IMR-90 (cell line): ENCODE data around the gene ZNF547. TPM values are rescaled to one million over a fixed set of nuclear protein-coding genes. Genes with fewer than 3 reads are reported as not detected.
A peak's percentile ranks its signal among the peaks of the same experiment; 100 is the strongest.

Experiments
- ATAC-seq: fragments of 200-7000 bp; cut with Tn5 transposase; 2 replicates; pipeline ENCODE4 v1.9.1; 2020; ENCODE audit warnings: low read depth, mild to moderate bottlenecking, moderate library complexity
- BruUV-seq: library from RNA; stranded (reverse); fragments of 400-500 nt; replicated peaks from 2 replicates; lab custom pipeline; 2021; lab: Mats Ljungman, UMichigan
- CTCF ChIA-PET: fragments of 300-600 bp; formaldehyde crosslinking; extraction: SDS; loops from one replicate; lab custom pipeline; 2021; ENCODE audit warnings: antibody characterized with exemption; lab: Yijun Ruan, JAX
- POLR2A ChIA-PET: fragments of 300-600 bp; sonication (Branson Sonifier 250); formaldehyde crosslinking; loops from one replicate; lab custom pipeline; 2022; ENCODE audit warnings: antibody characterized with exemption; ENCODE audit not compliant: unreplicated experiment; lab: Charles Lee
- DNase-seq: peaks from one replicate; pipeline ENCODE4 v3.0.0; 2013
- H2AFZ ChIP-seq: replicated peaks from 2 replicates; pipeline ENCODE3; 2013; ENCODE audit warnings: low read length, mild to moderate bottlenecking; ENCODE audit not compliant: poor library complexity
- H2AK5ac ChIP-seq: 2 replicates; pipeline ENCODE4 v1.6.1; 2013; ENCODE audit warnings: low read depth, low read length, inconsistent platforms
- H2AK9ac ChIP-seq: replicated peaks from 2 replicates; pipeline ENCODE3; 2013; ENCODE audit warnings: mild to moderate bottlenecking, low read depth, low read length, moderate library complexity; ENCODE audit not compliant: poor library complexity
- H2BK120ac ChIP-seq: 2 replicates; pipeline ENCODE4 v1.6.1; 2013; ENCODE audit warnings: low read depth, low read length, inconsistent platforms
- H2BK15ac ChIP-seq: 3 replicates; pipeline ENCODE4 v1.6.1; 2013; ENCODE audit warnings: low read depth, low read length, inconsistent platforms
- H2BK20ac ChIP-seq: 2 replicates; pipeline ENCODE4 v1.6.1; 2013; ENCODE audit warnings: low read depth, mild to moderate bottlenecking, inconsistent platforms, low read length, moderate library complexity
- H2BK5ac ChIP-seq: 2 replicates; pipeline ENCODE4 v1.6.1; 2013; ENCODE audit warnings: mild to moderate bottlenecking, low read depth, low read length, inconsistent platforms; ENCODE audit not compliant: poor library complexity, severe bottlenecking
- H3K14ac ChIP-seq: replicated peaks from 2 replicates; pipeline ENCODE4 v1.6.1; 2013; ENCODE audit warnings: low read depth, low read length, inconsistent platforms
- H3K18ac ChIP-seq: 2 replicates; pipeline ENCODE4 v1.6.1; 2013; ENCODE audit warnings: low read depth, low read length, control low read depth
- H3K23ac ChIP-seq: 2 replicates; pipeline ENCODE4 v1.6.1; 2013; ENCODE audit warnings: low read depth, low read length, inconsistent platforms
- H3K27ac ChIP-seq: 2 replicates; pipeline ENCODE4 v1.5.1; 2013; ENCODE audit warnings: mild to moderate bottlenecking, control low read depth, low read length; ENCODE audit not compliant: insufficient read depth
- H3K27me3 ChIP-seq: 2 replicates; pipeline ENCODE4 v1.6.1; 2013; ENCODE audit warnings: low read length; ENCODE audit not compliant: control insufficient read depth, insufficient read depth
- H3K36me3 ChIP-seq: 2 replicates; pipeline ENCODE4 v1.6.1; 2013; ENCODE audit warnings: low read length, mixed read lengths; ENCODE audit not compliant: control insufficient read depth, insufficient read depth
- H3K4ac ChIP-seq: 2 replicates; pipeline ENCODE4 v1.6.1; 2013; ENCODE audit warnings: low read depth, low read length, inconsistent platforms
- H3K4me1 ChIP-seq: 2 replicates; pipeline ENCODE4 v1.6.1; 2013; ENCODE audit warnings: low read length, mixed read lengths; ENCODE audit not compliant: control insufficient read depth, insufficient read depth
- H3K4me2 ChIP-seq: 2 replicates; pipeline ENCODE4 v1.6.1; 2013; ENCODE audit warnings: low read depth, mild to moderate bottlenecking, control low read depth, low read length, moderate library complexity
- H3K4me3 ChIP-seq: 2 replicates; pipeline ENCODE4 v1.5.1; 2013; ENCODE audit warnings: low read depth, mild to moderate bottlenecking, control low read depth, low read length, moderate library complexity; ENCODE audit not compliant: insufficient read depth
- H3K56ac ChIP-seq: 2 replicates; pipeline ENCODE4 v1.6.1; 2013; ENCODE audit warnings: low read length, inconsistent platforms; ENCODE audit not compliant: insufficient read depth; ENCODE audit errors: extremely low read depth
- H3K79me1 ChIP-seq, 2 experiments: 2 replicates each; pipeline ENCODE4 v1.6.1; 2013; ENCODE audit warnings: low read length in 2 of 2, inconsistent platforms in 1 of 2, low read depth in 1 of 2
- H3K9ac ChIP-seq: 2 replicates; pipeline ENCODE4 v1.6.1; 2013; ENCODE audit warnings: low read depth, low read length, control low read depth
- H3K9me1 ChIP-seq: 2 replicates; pipeline ENCODE4 v1.6.1; 2013; ENCODE audit warnings: low read length, inconsistent platforms; ENCODE audit not compliant: insufficient read depth
- H3K9me3 ChIP-seq: 2 replicates; pipeline ENCODE4 v1.6.1; 2013; ENCODE audit warnings: low read length; ENCODE audit not compliant: control insufficient read depth, insufficient read depth
- H4K20me1 ChIP-seq: 2 replicates; pipeline ENCODE4 v1.6.1; 2013; ENCODE audit warnings: low read length, inconsistent platforms; ENCODE audit not compliant: insufficient read depth
- H4K5ac ChIP-seq: 2 replicates; pipeline ENCODE4 v1.6.1; 2013; ENCODE audit warnings: mild to moderate bottlenecking, low read depth, low read length, control low read depth
- H4K8ac ChIP-seq, 2 experiments: 2 replicates each; pipeline ENCODE4 v1.6.1; 2013; ENCODE audit warnings: low read depth in 2 of 2, low read length in 2 of 2, control low read depth in 1 of 2, inconsistent platforms in 1 of 2
- H4K91ac ChIP-seq: 2 replicates; pipeline ENCODE4 v1.6.1; 2013; ENCODE audit warnings: low read depth, low read length, inconsistent platforms; ENCODE audit not compliant: insufficient read depth
- CHD1 ChIP-seq: IDR thresholded peaks from 2 replicates; pipeline ENCODE4 v1.6.1; 2012; ENCODE audit warnings: low read depth, low read length, improper control_type of control experiment
- CTCF ChIP-seq: conservative IDR thresholded peaks from 2 replicates; pipeline ENCODE4 v1.5.1; 2012; ENCODE audit warnings: mild to moderate bottlenecking, low read depth, low read length, improper control_type of control experiment
- FOS ChIP-seq: fragments of 150-350 bp; IDR thresholded peaks from 2 replicates; pipeline ENCODE4 v1.6.1; 2016; ENCODE audit warnings: low read depth, low read length
- MAZ ChIP-seq: IDR thresholded peaks from 2 replicates; pipeline ENCODE4 v1.6.1; 2012; ENCODE audit warnings: low read depth, mild to moderate bottlenecking, low read length, improper control_type of control experiment, moderate library complexity, borderline replicate concordance
- MXI1 ChIP-seq: IDR thresholded peaks from 2 replicates; pipeline ENCODE4 v1.6.1; 2012; ENCODE audit warnings: low read depth, mild to moderate bottlenecking, low read length, moderate library complexity, borderline replicate concordance
- POLR2A ChIP-seq: IDR thresholded peaks from 2 replicates; pipeline ENCODE4 v1.6.1; 2012; ENCODE audit warnings: mild to moderate bottlenecking, low read depth, low read length
- RFX5 ChIP-seq: IDR thresholded peaks from 2 replicates; pipeline ENCODE4 v1.8.0; 2012; ENCODE audit warnings: low read depth, mild to moderate bottlenecking, low read length, moderate library complexity
- SMC3 ChIP-seq: fragments of 150-350 bp; IDR thresholded peaks from 2 replicates; pipeline ENCODE4 v1.6.1; 2016; ENCODE audit warnings: low read depth, mild to moderate bottlenecking, antibody characterized with exemption, low read length, moderate library complexity
- USF2 ChIP-seq: fragments of 150-350 bp; IDR thresholded peaks from 2 replicates; pipeline ENCODE4 v1.6.1; 2017; ENCODE audit warnings: mild to moderate bottlenecking, antibody characterized with exemption, low read length, low read depth
- WGBS, 2 experiments: methylation state at CpG; one replicate each; pipeline versions ENCODE4 v1.1.5 to v1.1.7; 2013; ENCODE audit warnings: missing lambda C conversion rate in 2 of 2; ENCODE audit not compliant: insufficient read length in 1 of 2; ENCODE audit errors: extremely low coverage in 2 of 2; 5-methylcytosine and 5-hydroxymethylcytosine counted together
- dilution Hi-C: fragments of 300-500 bp; cut with HindIII; formaldehyde crosslinking; loops from one replicate; pipeline ENCODE4 v1.14.3; 2018; ENCODE audit warnings: low sequenced_read_pairs; ENCODE audit not compliant: unreplicated experiment
- in situ Hi-C: fragments of 300-500 bp; cut with MboI; formaldehyde crosslinking; loops from 3 replicates; pipeline ENCODE4 v1.14.3; 2019; ENCODE audit warnings: low sequenced_read_pairs, inconsistent platforms, mixed read lengths
- intact Hi-C: fragments of 100-400 bp; cut with micrococcal nuclease; formaldehyde crosslinking; loops from 2 replicates; pipeline ENCODE4 v1.10.0; 2022
- polyA plus RNA-seq, 3 experiments: library from polyadenylated mRNA; depleted of rRNA; stranded (reverse); fragments of >200 nt; gene quantifications; 2 replicates each; pipeline ENCODE4 v1.2.3, GENCODE V29; 2012; ENCODE audit warnings: low replicate concordance in 1 of 3
- total RNA-seq: library from RNA; depleted of rRNA; stranded (reverse); fragments of >200 nt; gene quantifications from 2 replicates; pipeline ENCODE4 v1.2.3, GENCODE V29; 2012

The ZNF547 gene
- total and polyA plus RNA-seq, 2 of the 4 experiments (the other 2 are of a cell fraction) = 2.1 to 5.6 TPM

GRCh38 chr19:57363688-57364181, 384 bp downstream of the ZNF547 start:
- Histone ChIP-seq H3K36me3 (peaks cover 6% of the 10 kb centered on the region), H2BK15ac (no peak overlapping the region), H3K4me1 (no peaks in the 10 kb centered on the region), H3K18ac (no peak overlapping the region), H4K91ac (no peak overlapping the region; the same call in 1 of the 2 replicates), H2BK120ac (no peak overlapping the region), H2BK20ac (no peak overlapping the region), H3K27me3 (no peaks in the 10 kb centered on the region), H2AK5ac (peak overlapping the region; percentile 18; the same call in 1 of the 2 replicates), H4K8ac (peak overlapping the region; percentile 1 to 78; a peak in 2 of 4 replicates), H2AK9ac (peak overlapping the region; percentile 91), H3K56ac (peak overlapping the region; percentile 32), H3K9me3 (no peaks in the 10 kb centered on the region), H3K27ac (peak overlapping the region; percentile 68), H2AFZ (peak overlapping the region; percentile 91), H4K5ac (no peak overlapping the region; the same call in none of the 2 replicates), H3K79me1 (peaks cover 9 to 23% of the 10 kb centered on the region in 2 experiments; a peak in 2 of 4 replicates), H3K14ac (peak overlapping the region; percentile 55; the same call in 1 of the 2 replicates), H3K4me2 (peak overlapping the region; percentile 88), H3K4me3 (peak overlapping the region; percentile 61), H4K20me1 (no peaks in the 10 kb centered on the region), H3K4ac (peak overlapping the region; percentile 19), H3K23ac (no peak overlapping the region), H2BK5ac (peak overlapping the region; percentile 47), H3K9me1 (no peaks in the 10 kb centered on the region; the same call in 1 of the 2 replicates), H3K9ac (peak overlapping the region; percentile 68)
- POLR2A ChIA-PET = no interaction called here
- 7% methylated on average over 4 of the region's 18 CpGs; no CpG with 5 or more reads in 1 of the 2 experiments for WGBS, 2 experiments
- no peak for TF ChIP-seq SMC3
- no peak for TF ChIP-seq USF2
- no peak for TF ChIP-seq CHD1
- TF ChIP-seq MXI1 = no peak
- no peak for TF ChIP-seq CTCF
- no peak for TF ChIP-seq RFX5
- TF ChIP-seq MAZ = no peak
- TF ChIP-seq POLR2A = no peak
- TF ChIP-seq FOS = no peak
- CTCF ChIA-PET = interaction anchor here (0.5 to 0.8 kb wide), 2 partner anchors 29 to 34 kb away, joined by 3 to 6 read pairs; no protein-coding TSS in a partner anchor
- dilution Hi-C loops = no loop called here
- ATAC-seq (peak; percentile 16), DNase-seq (peak; percentile 12)
- in situ Hi-C loops = no loop called here
- intact Hi-C loops = loop anchor here (1.0 kb wide), 1 partner anchor 43 kb away; the partner anchor contains the start of gene ZNF543
- BruUV-seq = no TSS peak
